SK-N-SH (cell line): ENCODE results near the gene NRBF2.

ENCODE experiments used
- POLR2AphosphoS5 ChIP-seq: IDR thresholded peaks from 2 replicates; pipeline ENCODE4 v1.6.1; 2012; ENCODE audit warnings: low read depth, low read length
- RAD21 ChIP-seq: IDR thresholded peaks from 2 replicates; pipeline ENCODE4 v1.6.1; 2012; ENCODE audit warnings: mild to moderate bottlenecking, low read length
- RFX5 ChIP-seq: IDR thresholded peaks from 2 replicates; pipeline ENCODE4 v1.6.1; 2012; ENCODE audit warnings: mild to moderate bottlenecking, improper control_type of control experiment, low read length
- TEAD4 ChIP-seq: IDR thresholded peaks from 2 replicates; pipeline ENCODE4 v1.4.0; 2012; ENCODE audit warnings: mild to moderate bottlenecking, borderline replicate concordance; ENCODE audit not compliant: insufficient read depth
- TF ChIP-seq, protein P1 (sequence below): IDR thresholded peaks from 2 replicates; pipeline ENCODE4 v1.6.1; 2012; ENCODE audit warnings: mild to moderate bottlenecking, low read depth, low read length, moderate library complexity
- TF ChIP-seq, protein P2 (sequence below): fragments of 200-600 bp; sonication (generic); IDR thresholded peaks from 2 replicates; pipeline ENCODE4 v1.6.1; 2017; ENCODE audit warnings: antibody characterized with exemption, mild to moderate bottlenecking, moderate library complexity

DNA sequence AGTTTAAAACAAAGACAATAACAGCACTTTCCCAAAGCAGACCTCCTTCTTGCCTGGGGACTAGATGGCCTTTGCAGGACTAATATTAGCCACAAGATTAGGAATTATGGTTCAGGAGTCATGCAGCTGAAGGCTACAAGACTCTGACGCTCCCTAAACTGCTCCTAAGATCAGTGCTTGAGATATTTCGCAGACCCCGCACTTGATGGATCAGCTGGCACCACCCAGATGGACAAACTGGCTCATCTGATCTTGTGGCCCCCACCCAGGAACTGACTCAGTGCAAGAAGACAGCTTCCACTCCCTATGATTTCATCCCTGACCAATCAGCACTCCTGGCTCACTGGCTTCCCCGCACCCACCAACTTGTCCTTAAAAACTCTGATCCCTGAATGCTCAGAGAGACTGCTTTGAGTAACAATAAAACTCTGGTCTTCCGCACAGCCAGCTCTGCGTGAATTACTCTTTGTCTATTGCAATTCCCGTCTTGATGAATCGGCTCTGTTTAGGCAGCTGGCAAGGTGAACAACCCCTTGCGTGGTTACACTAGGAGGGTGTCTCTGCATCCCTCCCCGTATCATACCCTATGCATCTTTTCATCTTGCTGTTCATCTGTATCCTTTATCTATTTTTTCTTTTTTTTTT lies 26.9 kb upstream of the NRBF2 start:
- TF ChIP-seq, protein P1, sequence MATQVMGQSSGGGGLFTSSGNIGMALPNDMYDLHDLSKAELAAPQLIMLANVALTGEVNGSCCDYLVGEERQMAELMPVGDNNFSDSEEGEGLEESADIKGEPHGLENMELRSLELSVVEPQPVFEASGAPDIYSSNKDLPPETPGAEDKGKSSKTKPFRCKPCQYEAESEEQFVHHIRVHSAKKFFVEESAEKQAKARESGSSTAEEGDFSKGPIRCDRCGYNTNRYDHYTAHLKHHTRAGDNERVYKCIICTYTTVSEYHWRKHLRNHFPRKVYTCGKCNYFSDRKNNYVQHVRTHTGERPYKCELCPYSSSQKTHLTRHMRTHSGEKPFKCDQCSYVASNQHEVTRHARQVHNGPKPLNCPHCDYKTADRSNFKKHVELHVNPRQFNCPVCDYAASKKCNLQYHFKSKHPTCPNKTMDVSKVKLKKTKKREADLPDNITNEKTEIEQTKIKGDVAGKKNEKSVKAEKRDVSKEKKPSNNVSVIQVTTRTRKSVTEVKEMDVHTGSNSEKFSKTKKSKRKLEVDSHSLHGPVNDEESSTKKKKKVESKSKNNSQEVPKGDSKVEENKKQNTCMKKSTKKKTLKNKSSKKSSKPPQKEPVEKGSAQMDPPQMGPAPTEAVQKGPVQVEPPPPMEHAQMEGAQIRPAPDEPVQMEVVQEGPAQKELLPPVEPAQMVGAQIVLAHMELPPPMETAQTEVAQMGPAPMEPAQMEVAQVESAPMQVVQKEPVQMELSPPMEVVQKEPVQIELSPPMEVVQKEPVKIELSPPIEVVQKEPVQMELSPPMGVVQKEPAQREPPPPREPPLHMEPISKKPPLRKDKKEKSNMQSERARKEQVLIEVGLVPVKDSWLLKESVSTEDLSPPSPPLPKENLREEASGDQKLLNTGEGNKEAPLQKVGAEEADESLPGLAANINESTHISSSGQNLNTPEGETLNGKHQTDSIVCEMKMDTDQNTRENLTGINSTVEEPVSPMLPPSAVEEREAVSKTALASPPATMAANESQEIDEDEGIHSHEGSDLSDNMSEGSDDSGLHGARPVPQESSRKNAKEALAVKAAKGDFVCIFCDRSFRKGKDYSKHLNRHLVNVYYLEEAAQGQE = no peak
- TF ChIP-seq RAD21 (no peak), RFX5 (no peak), POLR2AphosphoS5 (no peak), TEAD4 (no peak)
- TF ChIP-seq, protein P2, sequence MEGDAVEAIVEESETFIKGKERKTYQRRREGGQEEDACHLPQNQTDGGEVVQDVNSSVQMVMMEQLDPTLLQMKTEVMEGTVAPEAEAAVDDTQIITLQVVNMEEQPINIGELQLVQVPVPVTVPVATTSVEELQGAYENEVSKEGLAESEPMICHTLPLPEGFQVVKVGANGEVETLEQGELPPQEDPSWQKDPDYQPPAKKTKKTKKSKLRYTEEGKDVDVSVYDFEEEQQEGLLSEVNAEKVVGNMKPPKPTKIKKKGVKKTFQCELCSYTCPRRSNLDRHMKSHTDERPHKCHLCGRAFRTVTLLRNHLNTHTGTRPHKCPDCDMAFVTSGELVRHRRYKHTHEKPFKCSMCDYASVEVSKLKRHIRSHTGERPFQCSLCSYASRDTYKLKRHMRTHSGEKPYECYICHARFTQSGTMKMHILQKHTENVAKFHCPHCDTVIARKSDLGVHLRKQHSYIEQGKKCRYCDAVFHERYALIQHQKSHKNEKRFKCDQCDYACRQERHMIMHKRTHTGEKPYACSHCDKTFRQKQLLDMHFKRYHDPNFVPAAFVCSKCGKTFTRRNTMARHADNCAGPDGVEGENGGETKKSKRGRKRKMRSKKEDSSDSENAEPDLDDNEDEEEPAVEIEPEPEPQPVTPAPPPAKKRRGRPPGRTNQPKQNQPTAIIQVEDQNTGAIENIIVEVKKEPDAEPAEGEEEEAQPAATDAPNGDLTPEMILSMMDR = no peak
